GM18499 (cell line): ENCODE data around the gene ST3GAL4.

Source experiments
- ATAC-seq: cut with Tn5 transposase; IDR thresholded peaks from one replicate; pipeline ENCODE4 v1.9.1; 2021; ENCODE audit warnings: moderate number of reproducible peaks; ENCODE audit not compliant: insufficient read depth, unreplicated experiment

The ST3GAL4 gene

GRCh38 chr11:126400019-126400418, 44.5 kb downstream of the ST3GAL4 start:
- ATAC-seq: no peak

GRCh38 chr11:126400479-126400878, 45.0 kb downstream of the ST3GAL4 start:
- no peak for ATAC-seq

GRCh38 chr11:126403022-126403581, 47.6 kb downstream of the ST3GAL4 start:
- no peak for ATAC-seq

DNA sequence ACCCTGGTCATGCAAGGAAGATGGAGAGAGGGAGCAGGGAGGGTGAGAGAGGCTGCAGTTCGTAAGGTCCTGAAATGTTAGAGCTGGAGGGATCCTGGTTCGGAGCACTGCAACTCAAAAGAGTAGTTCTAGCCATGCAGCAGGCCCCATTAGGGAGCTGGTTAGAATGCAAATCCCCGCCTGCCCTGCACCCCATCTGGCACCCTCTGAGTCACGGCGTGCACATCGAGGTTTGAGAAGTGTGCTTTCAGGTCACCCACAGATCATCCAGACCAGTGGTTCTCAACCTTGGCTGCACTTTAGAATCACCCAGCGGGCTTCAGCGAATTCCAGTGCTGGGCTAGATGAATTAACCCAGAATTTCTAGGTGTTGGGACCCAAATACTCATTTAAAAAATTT, 48.2 kb downstream of the ST3GAL4 start:
- peak; percentile 89 for ATAC-seq

- ATAC-seq: no peak
These were observed 48.9 kb downstream of the ST3GAL4 start for GRCh38 chr11:126404367-126404766.

DNA sequence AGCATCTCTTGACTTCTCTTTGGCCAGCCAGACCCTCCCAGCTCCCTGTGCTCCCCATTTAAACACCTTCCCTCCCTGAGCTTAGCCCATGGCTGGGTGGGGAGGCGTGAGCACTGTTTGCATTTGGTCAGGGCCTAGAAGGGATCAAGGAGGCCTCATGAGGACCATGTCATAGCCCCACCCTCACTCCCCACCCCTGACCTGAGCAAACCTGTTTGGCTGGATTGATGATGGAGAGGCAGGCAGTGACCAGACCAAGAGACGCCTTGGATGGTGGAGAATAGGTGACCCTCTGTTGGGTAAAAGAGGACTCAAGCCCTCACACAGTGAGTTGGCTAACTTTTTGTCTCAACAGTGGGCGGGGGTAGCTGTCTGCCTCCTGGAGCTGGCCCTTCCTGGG, 49.9 kb downstream of the ST3GAL4 start:
- no peak for ATAC-seq

DNA sequence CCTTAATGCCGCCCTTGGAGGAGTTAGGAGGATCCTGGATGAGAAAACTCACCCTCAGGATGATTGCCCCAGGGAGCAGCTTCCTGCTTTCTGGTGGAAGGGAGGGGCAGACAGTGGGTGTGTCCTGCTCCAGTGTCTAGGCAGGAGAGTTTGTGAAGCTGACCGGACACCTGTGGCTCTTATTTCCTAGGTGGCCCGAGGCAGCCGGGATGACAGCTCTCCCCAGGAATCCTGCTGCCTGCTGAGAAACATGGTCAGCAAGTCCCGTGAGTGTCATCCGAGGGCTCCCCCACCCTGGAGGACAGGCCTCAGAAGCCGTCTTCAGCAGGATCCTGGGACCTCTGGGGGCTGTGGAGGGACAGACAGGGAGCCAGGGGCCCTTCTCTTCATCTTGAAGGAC, 50.4 kb downstream of the ST3GAL4 start:
- ATAC-seq: no peak

- ATAC-seq: no peak
These were observed 50.9 kb downstream of the ST3GAL4 start for GRCh38 chr11:126406368-126406767.

GRCh38 chr11:126407101-126407521, 51.6 kb downstream of the ST3GAL4 start:
- no peak for ATAC-seq

DNA sequence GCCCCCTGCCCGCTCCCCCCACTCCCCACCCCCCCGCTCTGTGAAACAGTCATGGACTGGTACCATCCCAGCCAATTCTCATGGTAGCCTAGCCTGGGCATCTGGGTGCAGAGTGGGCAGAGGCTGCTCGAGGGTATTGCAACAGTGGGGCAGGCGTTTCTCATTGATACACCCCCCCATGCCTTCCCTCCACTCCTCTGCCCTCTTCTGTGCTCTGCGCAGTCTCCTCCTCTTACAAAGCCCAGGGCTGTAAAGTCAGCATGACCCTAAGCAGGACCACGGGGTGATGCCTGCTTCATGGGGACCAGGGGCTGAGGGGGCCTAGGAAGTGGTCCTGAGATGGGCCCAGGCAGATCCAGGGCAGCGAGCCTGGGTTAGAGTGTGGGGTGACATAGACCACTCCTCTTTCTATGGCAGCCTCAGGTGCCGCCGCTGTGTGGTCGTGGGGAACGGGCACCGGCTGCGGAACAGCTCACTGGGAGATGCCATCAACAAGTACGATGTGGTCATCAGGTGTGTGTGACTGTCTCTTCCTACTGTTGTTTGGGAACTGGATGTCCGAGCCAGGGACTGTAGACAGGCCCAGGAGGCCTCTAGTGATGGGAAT, 52.3 kb downstream of the ST3GAL4 start:
- ATAC-seq: no peak

DNA sequence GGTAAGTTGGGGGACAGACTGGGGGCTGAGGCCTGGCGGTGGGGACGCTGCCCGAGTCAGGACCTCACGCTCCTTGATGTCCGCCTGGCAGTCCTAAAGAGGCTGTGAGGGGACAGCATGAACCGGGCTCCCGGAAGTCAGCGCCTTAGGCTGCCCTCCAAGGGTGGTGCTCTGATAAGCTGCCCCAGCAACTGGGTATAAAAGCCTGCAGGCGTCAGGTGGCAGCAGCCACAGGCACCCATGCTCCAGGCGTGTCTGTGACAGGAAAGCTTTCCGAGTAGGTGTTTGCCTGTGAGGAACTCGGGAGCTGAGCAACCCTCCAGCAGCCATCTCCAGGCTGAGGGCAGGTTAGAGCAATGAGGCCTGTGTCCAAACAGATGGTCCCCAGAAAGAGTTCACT, 53.0 kb downstream of the ST3GAL4 start:
- ATAC-seq: no peak

DNA sequence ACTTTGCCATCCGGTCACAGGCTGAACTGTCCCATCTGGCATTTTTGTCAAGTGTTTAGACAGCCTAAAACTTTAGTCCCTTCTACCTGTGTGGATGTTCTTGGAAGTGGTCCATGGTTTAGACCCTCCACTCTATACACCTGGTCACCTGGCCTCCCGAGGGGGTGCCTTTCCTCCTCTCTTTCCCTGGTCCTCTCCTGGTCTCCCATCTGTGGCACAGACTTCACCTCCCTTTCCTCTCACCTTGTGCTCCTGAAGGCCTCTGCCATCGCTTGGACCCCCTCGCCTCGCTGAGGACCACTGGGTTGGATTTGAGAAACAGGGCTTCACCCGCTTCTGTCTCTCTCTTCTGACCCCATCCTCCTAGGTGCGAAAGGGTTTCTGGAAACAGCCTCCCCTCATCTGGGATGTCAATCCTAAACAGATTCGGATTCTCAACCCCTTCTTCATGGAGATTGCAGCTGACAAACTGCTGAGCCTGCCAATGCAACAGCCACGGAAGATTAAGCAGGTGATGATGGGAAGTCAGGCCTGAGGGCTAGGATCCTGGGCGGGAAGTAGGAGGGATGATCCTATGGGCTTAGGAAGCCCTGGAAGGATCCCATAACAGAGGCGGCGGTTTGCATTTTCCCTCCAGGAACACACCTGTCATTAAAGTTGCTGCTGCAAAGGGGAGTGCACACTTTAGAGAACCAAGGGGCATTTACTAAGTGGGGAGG, 53.6 kb downstream of the ST3GAL4 start:
- ATAC-seq: no peak

- ATAC-seq: no peak
These were observed 54.1 kb downstream of the ST3GAL4 start for GRCh38 chr11:126409620-126409985.

DNA sequence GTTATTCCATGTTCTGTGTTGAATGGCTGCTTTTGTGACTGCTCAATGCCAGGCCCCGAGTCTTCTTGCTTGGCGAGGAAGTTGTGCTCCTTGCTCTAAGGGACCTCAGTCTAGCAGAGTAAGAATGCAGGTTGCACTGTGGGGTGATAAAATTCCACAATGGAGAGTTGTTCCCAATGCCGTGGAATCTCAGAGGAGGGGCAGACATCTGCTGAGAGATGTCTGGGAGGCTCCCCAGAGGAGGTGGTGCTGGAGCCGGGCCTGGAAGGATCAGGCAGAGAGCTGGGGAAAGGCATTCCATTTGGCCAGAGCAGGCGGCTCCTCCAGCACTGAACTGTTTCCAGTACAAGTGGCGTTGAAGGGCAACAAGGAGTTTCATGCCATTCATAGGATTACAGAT, 55.2 kb downstream of the ST3GAL4 start:
- no peak for ATAC-seq

- ATAC-seq: no peak
These were observed 56.5 kb downstream of the ST3GAL4 start for GRCh38 chr11:126411971-126412381.

GRCh38 chr11:126413426-126413825, 57.9 kb downstream of the ST3GAL4 start:
- no peak for ATAC-seq

GRCh38 chr11:126413843-126414405, 58.4 kb downstream of the ST3GAL4 start:
- ATAC-seq: no peak

- no peak for ATAC-seq
These were observed 59.1 kb downstream of the ST3GAL4 start for GRCh38 chr11:126414615-126415014.

DNA sequence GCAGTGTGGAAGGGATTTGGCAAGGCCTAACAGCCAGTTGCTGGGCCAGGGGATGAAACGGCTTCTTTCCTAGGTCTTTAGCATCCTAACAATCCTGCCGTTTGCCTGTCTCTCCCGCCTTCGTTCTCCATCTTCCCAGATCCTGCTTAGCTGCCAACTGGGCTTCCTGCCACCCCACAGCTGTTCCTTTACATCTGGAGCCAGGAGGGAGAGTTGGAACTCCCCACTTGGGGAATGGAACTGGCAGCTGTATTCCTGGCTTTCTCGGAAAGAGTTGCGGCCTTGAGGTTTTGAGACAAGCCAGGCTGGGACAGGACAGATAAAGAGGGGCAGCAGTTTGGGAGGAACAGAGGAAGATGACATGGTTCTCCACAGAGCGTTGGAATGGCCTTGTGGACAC, 59.6 kb downstream of the ST3GAL4 start:
- ATAC-seq: no peak

GRCh38 chr11:126415669-126416420, 60.4 kb downstream of the ST3GAL4 start:
- ATAC-seq: no peak

DNA sequence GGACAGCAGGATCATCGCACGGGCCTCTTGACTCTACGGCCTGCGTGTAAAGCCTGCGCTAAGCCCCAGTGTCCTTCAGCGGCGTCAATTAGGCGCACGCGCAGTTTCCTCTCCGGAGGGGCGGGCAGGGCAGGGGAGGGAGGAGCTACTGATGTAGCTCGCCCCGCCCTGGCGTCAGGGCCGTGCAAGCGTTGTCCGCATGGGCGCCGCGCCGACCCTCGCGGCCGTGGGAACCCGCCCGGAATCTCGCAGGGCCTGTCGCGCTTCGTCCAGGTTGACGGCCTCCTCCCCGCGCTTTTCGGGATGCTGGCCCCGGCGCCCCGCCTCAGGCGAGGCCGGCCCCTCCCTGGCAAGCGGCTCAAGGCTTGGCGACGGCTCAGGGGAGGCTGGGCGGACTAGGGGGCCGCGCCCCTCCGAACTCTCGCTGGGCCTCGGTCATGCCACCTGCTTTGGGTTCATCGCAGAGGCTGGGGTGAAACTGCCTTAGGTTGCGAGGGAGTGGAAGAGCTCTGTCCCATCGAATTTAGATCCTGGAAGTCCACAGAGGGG, 61.1 kb downstream of the ST3GAL4 start:
- no peak for ATAC-seq
